ENCODE results near the gene RNU1-3. TPM values are rescaled to one million over a fixed set of nuclear protein-coding genes. Genes with fewer than 3 reads are reported as not detected.

The RNU1-3 gene
- total and polyA plus RNA-seq, 9 of the 15 experiments (the other 6 are each of a cell fraction or from before 2014, with no cell fraction given), result under 0.01 to 32,823 (median 2,538) TPM; not detected in 4

DNA sequence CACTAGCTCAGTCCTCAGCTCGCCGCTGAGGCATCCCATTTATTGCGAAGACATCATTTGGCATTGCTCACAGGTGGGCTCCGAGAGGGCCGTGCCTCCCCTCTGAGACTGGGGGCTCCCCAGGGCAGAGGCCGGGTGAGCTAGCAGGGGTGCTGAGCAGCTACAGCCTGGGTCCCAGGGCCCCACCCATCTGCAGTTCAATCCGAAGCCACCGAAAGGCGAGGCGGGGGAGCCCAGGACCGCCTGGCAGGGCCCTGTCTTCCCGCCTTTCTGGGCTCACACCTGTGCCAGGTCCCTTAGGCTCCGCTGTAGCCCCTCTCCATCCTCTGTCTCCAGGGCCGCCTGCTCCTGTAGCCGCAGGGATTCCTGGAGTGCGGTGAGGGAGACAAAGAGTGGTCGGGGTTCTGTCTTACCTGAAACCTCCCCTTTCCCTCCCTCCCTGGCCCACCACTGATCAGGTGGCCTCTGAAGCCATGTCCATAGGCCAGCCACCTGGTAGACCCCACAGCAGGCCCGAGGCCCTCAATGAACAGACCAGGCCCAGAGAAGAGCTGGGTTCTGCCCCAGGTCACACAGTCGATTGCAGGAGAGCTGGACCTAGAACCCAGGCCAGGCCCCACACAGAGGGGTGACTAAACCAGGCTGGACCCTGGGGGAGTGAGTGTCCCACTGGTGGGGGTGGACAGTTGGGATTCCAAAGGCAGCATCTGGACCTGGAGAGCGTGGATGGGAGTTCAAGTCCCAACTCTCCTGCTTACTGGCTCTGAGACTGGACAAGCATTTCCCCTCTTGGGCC, 35.3 kb downstream of the RNU1-3 start (continued):
- TF ChIP-seq PKNOX1 (IDR thresholded peaks at IDR 0.05) (no peak), SRSF9 (IDR thresholded peaks at IDR 0.05; ENCODE audit: borderline replicate concordance, low read depth, low read length) (no peak)

DNA sequence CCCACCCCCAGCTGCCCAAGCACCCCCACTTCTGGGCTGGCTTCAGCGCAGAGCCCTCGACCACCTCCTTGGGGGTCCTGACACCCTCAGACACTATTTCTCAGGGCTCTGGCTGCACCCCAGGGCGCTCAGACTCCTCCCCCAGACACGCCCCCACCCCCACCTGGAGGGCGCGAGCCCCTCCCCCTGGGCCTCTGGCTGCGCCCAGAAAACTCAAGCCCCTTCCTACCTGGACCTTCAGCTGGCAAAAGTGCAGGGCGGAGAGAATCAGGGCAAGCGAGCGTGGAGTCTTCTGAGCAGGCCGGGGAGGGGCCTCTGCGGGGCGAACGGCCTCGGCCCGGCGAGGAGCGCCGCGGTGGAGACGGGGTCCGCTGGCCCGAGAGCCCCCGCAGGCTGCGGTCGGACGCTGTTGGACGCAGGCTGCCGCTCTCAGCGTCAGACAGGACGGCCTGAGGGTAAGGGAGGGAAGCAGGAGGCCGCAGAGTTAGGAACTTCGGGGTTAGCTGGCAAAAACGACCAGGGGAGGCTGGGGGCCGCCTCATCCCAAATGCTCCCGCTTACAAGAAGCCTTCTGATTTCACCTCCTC, 36.0 kb downstream of the RNU1-3 start:
- ATAC-seq (peak; percentile 13), DNase-seq (ENCODE audit: extremely low read depth in 1 of 4, low spot score in 3 of 4) (peak in 3 of 4 experiments; percentile 69 to 85 (median 84)), FAIRE-seq (no peak)
- Histone ChIP-seq H3K4me1 (replicated peaks in 1 of 2; ENCODE audit: control insufficient read depth in 2 of 2, insufficient read depth in 2 of 2, low read length in 2 of 2) (peaks cover 0 to 28% of the 10 kb centered on the region in 2 experiments; a peak in 1 of 5 replicates), H2AFZ (ENCODE audit: low read depth, low read length) (no peak overlapping the region), H3K79me2 (ENCODE audit: control insufficient read depth, insufficient read depth, low read length) (peaks cover 12% of the 10 kb centered on the region; the same call in 2 of the 3 replicates), H3K36me3 (ENCODE audit: control insufficient read depth, insufficient read depth, low read length) (peaks cover 85% of the 10 kb centered on the region), H3K9me1 (ENCODE audit: control insufficient read depth, insufficient read depth, low read length) (no peaks in the 10 kb centered on the region), H3K4me2 (ENCODE audit: insufficient read depth, low read length) (no peak overlapping the region), H3K9ac (ENCODE audit: insufficient read depth in 1 of 2, low read depth in 2 of 2, low read length in 2 of 2) (peak overlapping the region in 1 of 2 experiments; percentile 6; a peak in 1 of 4 replicates), H3K27me3 (ENCODE audit: control insufficient read depth in 2 of 2, insufficient read depth in 2 of 2, low read length in 2 of 2) (no peaks in the 10 kb centered on the region), H4K20me1 (replicated peaks; ENCODE audit: control insufficient read depth, insufficient read depth, low read length) (0 out of 2 replicates have a peak, but pooled peaks cover 3% of the 10 kb centered on the region), H3K4me3 (no peak overlapping the region), H3K27ac (ENCODE audit: extremely low read depth, low read depth, low read length) (no peak overlapping the region), H3K9me3 (replicated peaks; ENCODE audit: control insufficient read depth, insufficient read depth, low read depth, low read length) (no peaks in the 10 kb centered on the region)
- ChIA-PET CTCF (ENCODE audit: low intra/inter-chr PET ratio) (interaction anchor here (0.5 kb wide), 1 partner anchor 10 kb away, joined by 4 read pairs; no protein-coding TSS in a partner anchor), POLR2A (interaction anchor here (1.1 to 5.8 kb wide), 3 partner anchors 9 to 18 kb away, joined by 5 to 37 read pairs (median 36); partner anchors contain the start of gene NBPF1)
- no TSS peak for BruUV-seq (replicated peaks)
- intact Hi-C loops (cut with micrococcal nuclease), result no loop called here
- 93% methylated on average over 36 of the region's 36 CpGs for WGBS (ENCODE audit: insufficient coverage, low coverage, missing lambda C conversion rate)
- in situ Hi-C loops (cut with MboI), result no loop called here
- TF ChIP-seq, protein P1, sequence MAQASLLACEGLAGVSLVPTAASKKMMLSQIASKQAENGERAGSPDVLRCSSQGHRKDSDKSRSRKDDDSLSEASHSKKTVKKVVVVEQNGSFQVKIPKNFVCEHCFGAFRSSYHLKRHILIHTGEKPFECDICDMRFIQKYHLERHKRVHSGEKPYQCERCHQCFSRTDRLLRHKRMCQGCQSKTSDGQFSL (CRISPR knock-in tag; IDR thresholded peaks at IDR 0.05), result no peak
- TF ChIP-seq, protein P1 (tag; IDR thresholded peaks at IDR 0.05), result no peak
- TF ChIP-seq KLF13 (tag; IDR thresholded peaks at IDR 0.05; ENCODE audit: borderline replicate concordance, low read depth), result peak; percentile 4; the same call in 1 of the 2 replicates
- no peak for TF ChIP-seq ZNF184 (CRISPR knock-in tag; IDR thresholded peaks at IDR 0.05)
- TF ChIP-seq, protein P2, sequence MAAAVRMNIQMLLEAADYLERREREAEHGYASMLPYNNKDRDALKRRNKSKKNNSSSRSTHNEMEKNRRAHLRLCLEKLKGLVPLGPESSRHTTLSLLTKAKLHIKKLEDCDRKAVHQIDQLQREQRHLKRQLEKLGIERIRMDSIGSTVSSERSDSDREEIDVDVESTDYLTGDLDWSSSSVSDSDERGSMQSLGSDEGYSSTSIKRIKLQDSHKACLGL (CRISPR knock-in tag; IDR thresholded peaks at IDR 0.05; ENCODE audit: borderline replicate concordance, poor library complexity, severe bottlenecking), result no peak
- TF ChIP-seq SIN3A (IDR thresholded peaks at IDR 0.05; ENCODE audit: borderline replicate concordance in 2 of 2, control insufficient read depth in 1 of 2, low read depth in 2 of 2, low read length in 2 of 2), result no peak
- no peak for TF ChIP-seq ARID1B (IDR thresholded peaks at IDR 0.05)
- TF ChIP-seq, protein P3, sequence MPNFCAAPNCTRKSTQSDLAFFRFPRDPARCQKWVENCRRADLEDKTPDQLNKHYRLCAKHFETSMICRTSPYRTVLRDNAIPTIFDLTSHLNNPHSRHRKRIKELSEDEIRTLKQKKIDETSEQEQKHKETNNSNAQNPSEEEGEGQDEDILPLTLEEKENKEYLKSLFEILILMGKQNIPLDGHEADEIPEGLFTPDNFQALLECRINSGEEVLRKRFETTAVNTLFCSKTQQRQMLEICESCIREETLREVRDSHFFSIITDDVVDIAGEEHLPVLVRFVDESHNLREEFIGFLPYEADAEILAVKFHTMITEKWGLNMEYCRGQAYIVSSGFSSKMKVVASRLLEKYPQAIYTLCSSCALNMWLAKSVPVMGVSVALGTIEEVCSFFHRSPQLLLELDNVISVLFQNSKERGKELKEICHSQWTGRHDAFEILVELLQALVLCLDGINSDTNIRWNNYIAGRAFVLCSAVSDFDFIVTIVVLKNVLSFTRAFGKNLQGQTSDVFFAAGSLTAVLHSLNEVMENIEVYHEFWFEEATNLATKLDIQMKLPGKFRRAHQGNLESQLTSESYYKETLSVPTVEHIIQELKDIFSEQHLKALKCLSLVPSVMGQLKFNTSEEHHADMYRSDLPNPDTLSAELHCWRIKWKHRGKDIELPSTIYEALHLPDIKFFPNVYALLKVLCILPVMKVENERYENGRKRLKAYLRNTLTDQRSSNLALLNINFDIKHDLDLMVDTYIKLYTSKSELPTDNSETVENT (CRISPR knock-in tag; IDR thresholded peaks at IDR 0.05), result peak; percentile 77
- peak; percentile 13; the same call in 1 of the 2 replicates for TF ChIP-seq POLR2G (IDR thresholded peaks at IDR 0.05; ENCODE audit: low read depth, low read length)
